Astrocyte of the spinal cord (primary cell): ENCODE data around the gene SHISA9.

ENCODE experiments used
- DNase-seq: peaks from one replicate; pipeline ENCODE4 v3.0.0; 2011; ENCODE audit warnings: low read depth, low spot score
- H3K4me3 ChIP-seq: 2 replicates; pipeline ENCODE4 v1.5.1; 2011; ENCODE audit warnings: low read depth, mild to moderate bottlenecking, low read length, moderate library complexity
- CTCF ChIP-seq: IDR thresholded peaks from 2 replicates; pipeline ENCODE4 v1.5.1; 2012; ENCODE audit warnings: low read depth, mild to moderate bottlenecking, low read length, inconsistent platforms
- in situ Hi-C: cut with HindIII; loops from 2 replicates; pipeline ENCODE4 v1.10.0; 2017; ENCODE audit warnings: low sequenced_read_pairs

Gene SHISA9

GRCh38 chr16:13236308-13236707 lies 334.9 kb downstream of the SHISA9 start:
- TF ChIP-seq CTCF: no peak
- in situ Hi-C loops: no loop called here
- DNase-seq: no peak
- H3K4me3 ChIP-seq: no peak overlapping the region

- no peak for DNase-seq
- TF ChIP-seq CTCF: no peak
- in situ Hi-C loops: no loop called here
- no peak overlapping the region for H3K4me3 ChIP-seq
Measured at GRCh38 chr16:13238182-13238581, 336.8 kb downstream of the SHISA9 start.

GRCh38 chr16:13242201-13242600 lies 340.8 kb downstream of the SHISA9 start:
- in situ Hi-C loops: no loop called here
- no peak for TF ChIP-seq CTCF
- no peak for DNase-seq

GRCh38 chr16:13244770-13245169 lies 343.4 kb downstream of the SHISA9 start:
- DNase-seq: no peak
- no peak overlapping the region for H3K4me3 ChIP-seq
- no peak for TF ChIP-seq CTCF
- in situ Hi-C loops: no loop called here

More at GRCh38 chr16:13242201-13242600, 340.8 kb downstream of the SHISA9 start:
- H3K4me3 ChIP-seq: no peak overlapping the region

- no peak overlapping the region for H3K4me3 ChIP-seq
- TF ChIP-seq CTCF: no peak
- DNase-seq: no peak
- in situ Hi-C loops: no loop called here
Measured at GRCh38 chr16:13245713-13246377, 344.4 kb downstream of the SHISA9 start.

- in situ Hi-C loops: no loop called here
- DNase-seq: no peak
- H3K4me3 ChIP-seq: no peak overlapping the region
- no peak for TF ChIP-seq CTCF
Measured at GRCh38 chr16:13254998-13255614, 353.7 kb downstream of the SHISA9 start.
